C4-2B (cell line): ENCODE measurements around the gene MTRF1.

Source experiments
- CTCF ChIP-seq: fragments of 450-650 bp; conservative IDR thresholded peaks from 2 replicates; pipeline ENCODE4 v1.5.1; 2017; ENCODE audit warnings: mild to moderate bottlenecking
- ZFX ChIP-seq: fragments of 450-650 bp; IDR thresholded peaks from 2 replicates; pipeline ENCODE4 v1.6.1; 2017

DNA sequence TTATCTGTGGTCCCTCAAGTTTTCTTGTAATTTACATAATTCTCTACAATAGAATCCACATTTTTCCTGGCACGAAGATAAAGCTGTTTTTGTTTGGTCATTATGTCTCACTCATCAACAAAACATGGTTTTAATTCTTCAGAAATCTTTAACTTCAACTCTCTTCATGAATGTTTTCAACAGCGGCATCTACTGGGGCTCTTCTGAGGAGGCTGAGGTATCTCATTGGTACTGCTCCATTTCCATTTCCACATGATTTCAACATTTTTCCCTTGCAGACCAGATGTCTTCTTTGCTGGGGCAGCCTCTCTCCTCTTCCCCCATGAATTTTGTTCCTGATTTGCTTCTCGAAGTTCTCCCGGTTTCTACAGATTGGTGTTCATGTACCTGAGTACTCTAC, 63.2 kb downstream of the MTRF1 start:
- no peak for TF ChIP-seq CTCF
- TF ChIP-seq ZFX: no peak
